HS-27A (cell line): Measurements from ENCODE around the gene ARHGAP24.
"Not testable (repeated sequence)": the region's sequence is repeated elsewhere in the genome, so short reads cannot be mapped to it uniquely, and the experiment has no call there.

ENCODE experiments used
- DNase-seq: peaks from one replicate; pipeline ENCODE4 v3.0.0-alpha.2; 2012; ENCODE audit warnings: low read depth, missing footprints

Gene ARHGAP24

DNA sequence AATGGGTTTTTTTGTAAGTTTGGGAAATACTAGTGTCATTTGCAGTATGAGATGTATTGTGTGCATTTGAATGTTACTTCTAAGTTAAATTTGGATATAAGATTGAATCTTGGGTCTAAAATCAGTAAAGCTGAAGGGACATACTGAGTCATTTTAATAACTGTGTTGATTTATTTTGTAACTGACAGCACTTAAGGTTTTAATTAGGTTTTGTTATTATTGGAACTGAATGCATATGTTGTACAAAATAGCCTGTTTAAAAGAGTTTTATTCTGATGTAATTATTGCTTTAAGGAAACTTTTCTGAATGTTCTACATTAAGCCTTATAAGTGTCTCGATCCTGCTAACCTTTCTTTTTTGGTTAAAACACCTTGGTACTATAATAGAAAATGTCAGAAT lies 488.3 kb downstream of the ARHGAP24 start:
- DNase-seq: no peak

DNA sequence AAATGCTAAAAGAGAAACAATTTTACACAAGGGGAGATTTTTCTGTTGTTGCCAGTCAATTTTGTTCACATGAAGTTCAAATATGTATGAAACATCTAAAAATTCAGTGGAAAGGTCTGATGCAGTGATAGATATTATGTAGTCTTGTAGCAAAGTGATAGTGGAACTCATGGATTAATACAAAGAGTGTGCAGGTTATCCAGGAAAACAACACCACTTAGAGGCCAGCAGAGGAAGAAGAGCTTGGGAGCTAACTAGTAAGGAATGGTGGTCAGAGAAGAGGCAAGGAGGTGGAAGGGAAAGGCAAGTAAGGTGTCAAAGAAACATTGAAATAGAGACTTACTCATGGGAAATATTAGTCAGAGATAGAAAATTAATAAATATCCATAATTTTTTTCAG lies 489.3 kb downstream of the ARHGAP24 start:
- DNase-seq: no peak

DNA sequence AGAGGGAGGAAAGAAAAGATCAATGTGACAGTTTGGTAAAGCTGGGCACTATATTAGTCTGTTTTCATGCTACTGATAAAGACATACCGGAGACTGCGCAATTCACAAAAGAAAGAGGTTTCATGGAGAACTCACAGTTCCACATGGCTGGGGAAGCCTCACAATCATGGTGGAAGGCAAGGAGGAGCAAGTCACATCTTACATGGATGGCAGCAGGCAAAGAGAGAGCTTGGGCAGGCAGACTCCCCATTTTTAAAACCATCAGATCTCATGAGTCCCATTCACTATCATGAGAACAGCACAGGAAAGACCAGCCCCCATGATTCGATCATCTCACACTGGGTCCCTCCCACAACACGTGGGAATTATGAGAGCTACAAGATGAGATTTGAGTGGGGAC lies 490.1 kb downstream of the ARHGAP24 start:
- DNase-seq: not testable (repeated sequence)

DNA sequence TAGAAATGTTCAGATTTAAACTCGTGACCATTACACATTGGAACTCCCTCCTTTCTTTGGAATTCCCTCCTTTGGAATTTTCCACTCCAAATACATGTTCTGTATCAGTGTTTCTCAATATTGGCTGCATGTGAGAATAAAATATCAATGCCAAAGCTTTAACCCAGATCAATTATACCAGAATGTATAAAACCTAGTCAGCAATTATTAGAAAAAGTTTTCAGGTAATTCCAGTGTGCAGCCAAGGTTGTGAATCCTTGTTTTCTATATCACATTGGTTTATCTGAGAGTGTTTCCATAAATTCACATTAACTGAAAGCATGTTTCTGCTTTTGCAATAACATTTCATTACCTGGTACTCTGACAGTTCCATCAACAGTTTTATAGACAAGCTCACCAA lies 490.6 kb downstream of the ARHGAP24 start:
- DNase-seq: no peak

DNA sequence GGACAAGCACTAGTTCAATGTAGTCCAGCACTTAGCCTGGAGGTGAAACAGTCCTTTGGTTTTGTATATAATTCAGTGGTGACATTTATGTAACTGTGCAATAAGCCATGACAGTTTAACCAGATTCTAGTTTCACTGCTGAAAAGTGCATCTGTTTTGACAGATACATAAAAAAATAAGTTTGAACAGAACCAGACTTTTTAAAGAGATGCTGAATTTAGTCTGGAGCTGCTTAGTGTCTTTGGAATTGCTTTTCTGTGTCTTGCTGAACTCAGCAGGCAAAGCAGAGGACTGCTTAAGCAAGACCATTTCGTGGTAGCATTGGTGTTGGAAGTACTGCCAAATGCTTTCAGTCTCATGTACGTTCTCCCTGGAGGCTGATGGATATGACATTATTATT lies 491.4 kb downstream of the ARHGAP24 start:
- no peak for DNase-seq

DNA sequence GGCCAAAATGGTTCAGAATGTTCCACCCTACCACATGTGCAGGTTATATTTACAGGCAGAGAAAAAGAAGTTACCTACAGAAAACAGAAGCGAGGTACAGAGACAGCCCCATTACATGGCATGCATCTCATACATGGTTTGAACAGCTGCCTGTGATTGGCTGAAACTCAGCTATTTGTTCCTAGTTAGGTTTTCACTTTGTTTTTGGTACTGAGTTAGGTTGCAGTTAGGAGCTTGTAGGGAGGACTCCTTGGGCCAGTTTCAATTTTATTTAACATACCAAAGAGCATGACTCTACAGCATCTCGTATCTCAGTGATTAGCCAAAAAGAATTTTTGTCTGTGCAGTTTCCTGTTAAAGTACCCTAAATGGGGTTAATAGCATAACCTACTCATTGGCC lies 492.9 kb downstream of the ARHGAP24 start:
- no peak for DNase-seq

DNA sequence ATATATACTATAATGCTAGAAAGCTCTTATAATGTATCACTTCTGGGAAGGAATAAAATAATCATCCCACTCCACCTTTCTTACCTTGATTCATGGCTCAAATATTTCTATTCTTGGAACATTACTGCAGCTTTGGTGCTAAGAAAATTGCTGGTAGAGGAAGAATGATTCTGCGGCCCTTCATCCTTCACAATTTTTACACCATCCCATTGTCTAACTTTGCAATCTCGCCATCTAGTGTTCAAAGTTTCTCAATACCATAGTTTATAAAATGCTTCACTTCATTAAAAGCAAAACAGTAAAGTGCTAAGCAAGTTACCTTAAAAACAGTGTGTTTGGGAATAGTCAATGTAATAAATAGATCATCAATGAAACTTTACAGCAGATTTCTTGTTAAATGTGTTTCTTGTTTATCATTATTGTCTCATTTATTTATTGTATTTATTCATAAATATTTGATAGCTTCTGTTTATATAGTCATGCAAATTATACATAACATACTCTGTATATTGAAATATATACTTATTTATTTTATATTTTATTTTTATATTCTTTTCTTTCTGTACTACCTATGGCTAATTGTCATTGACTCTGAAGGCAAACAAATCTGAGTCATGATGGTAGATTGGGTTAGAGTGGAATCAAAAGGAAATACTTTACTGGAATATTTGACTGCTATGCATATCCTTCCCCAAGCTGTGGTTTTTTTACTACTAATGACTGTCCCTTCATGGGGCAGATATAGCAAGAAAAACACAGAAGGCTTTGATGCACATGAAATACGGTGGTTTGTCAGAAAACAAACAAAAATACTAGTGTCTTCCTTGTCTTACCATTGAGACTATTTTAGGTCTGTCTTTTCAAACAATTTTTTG lies 494.2 kb downstream of the ARHGAP24 start:
- DNase-seq: no peak

DNA sequence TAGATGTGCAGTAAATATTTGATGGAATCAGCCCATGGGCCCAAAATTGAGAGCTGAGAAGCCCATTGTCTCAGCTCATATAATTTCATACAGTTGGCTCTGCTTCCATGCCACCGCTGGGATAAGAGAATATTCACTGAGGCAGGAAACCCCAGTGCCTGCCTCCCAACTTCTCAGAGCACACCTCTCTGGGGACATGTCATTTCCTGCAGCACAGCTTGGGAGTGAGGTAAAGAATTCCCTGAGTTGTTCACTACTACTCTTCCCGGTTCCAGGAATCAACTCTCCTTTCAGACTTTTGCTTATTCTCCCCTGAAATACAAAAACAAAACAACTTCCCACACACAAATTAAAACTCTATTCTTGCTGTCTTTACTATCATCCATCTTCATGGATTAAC lies 495.6 kb downstream of the ARHGAP24 start:
- DNase-seq: no peak

DNA sequence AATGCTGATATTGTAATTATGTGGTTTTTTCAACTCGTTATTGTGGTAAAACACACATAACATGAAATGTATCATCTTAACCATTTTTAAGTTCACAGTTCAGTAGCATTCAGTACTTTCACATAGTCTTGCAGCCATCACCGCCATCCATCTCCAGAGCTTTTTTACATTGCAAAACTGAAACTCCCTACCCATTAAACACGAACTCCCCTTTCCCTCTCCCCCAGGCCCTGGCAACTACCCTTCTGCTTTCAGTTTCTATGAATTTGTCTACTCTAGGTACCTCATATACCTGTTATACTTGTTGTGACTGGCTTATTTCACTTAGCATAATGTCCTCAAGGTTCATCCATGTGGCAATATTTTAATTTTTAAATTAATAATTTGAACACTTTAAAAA lies 504.3 kb downstream of the ARHGAP24 start:
- no peak for DNase-seq

DNA sequence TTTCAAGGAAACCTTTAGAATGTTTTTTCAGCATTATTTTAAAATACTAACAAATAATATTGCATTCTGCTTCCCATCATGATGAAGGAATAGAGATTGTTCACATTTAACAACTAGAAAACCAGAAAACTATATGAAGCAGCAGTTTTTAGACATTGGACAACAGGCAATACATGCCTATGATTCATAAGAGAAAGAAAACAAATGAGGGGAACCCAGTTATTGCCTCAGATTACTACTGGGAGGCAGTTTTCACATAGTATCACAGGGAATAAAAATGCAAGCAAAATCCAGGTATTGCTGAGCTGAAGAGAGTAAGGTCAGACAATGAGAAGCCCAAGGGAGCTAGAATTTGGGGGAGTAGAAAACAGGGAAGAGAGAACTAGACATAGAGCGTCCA lies 511.3 kb downstream of the ARHGAP24 start:
- no peak for DNase-seq

DNA sequence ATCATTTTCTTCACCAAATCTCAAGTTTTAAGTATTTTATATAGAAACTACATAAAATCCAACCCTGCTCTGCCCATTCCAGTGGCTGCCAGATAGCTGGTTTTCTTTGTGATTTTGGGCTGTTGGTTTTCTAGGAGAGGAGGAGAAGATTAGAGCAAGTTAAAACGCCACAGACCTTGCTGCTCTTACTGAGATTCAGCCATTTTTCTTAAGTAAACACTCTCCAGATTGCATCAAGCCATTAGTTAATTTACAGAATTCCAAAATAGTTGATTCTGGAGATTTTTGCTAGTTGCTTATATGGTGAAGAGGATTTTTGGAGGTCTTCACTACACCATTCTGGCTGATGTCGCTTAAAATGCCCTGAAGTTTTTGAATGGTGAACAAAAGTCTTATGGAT lies 518.7 kb downstream of the ARHGAP24 start:
- no peak for DNase-seq

DNA sequence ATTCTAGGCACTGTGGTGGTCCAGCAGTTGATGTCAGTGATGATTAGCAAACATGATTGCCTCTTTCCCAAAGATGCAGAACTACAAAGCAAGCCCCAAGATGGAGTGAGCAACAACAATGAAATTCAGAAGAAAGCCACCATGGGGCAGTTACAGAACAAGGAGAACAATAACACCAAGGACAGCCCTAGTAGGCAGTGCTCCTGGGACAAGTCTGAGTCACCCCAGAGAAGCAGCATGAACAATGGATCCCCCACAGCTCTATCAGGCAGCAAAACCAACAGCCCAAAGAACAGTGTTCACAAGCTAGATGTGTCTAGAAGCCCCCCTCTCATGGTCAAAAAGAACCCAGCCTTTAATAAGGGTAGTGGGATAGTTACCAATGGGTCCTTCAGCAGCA lies 519.6 kb downstream of the ARHGAP24 start:
- no peak for DNase-seq

DNA sequence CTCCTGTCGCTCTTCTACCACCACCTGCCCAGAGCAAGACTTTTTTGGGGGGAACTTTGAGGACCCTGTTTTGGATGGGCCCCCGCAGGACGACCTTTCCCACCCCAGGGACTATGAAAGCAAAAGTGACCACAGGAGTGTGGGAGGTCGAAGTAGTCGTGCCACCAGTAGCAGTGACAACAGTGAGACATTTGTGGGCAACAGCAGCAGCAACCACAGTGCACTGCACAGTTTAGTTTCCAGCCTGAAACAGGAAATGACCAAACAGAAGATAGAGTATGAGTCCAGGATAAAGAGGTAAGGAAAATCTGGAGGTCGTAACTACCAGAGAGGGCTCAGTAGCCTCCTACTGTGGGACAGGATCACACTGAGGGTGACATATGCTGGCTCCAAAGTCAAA lies 520.4 kb downstream of the ARHGAP24 start:
- DNase-seq: no peak

DNA sequence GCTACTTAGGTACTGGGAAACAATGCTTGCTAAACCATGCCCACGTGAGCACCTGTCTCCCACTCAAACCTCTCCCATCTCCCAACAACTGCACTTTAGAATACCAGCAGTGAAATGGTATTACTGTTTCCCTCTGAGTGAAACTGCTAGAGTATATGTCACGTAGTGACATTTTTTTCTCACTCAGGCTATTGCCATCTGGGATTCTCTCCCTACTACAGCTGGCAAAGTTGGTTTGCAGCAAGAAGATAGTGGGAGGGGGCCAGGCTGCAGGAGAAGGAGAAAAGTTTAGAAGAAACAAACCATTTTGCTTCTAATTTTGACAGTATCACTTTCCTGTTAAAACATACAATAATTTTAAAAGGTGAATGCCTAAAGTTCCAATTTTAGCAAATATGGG lies 526.6 kb downstream of the ARHGAP24 start:
- DNase-seq: no peak

DNA sequence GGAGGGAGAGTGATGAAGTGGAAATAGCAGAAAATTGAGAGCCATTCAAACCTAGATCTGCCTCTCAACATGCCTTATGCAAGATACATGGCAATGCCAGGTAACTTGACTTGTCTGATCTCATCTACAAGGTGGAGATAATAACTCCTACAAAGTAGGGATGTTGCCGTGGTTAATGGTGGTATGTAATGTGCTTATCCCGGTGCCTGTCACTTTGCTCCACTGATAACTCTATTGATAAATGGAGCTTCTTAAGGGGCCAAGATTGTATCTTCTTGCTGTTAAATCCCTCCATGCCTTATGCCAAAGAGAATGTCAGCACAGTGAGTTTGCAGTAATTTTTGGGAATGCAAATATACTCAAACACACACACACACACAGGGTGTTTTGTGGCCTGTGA lies 529.1 kb downstream of the ARHGAP24 start:
- DNase-seq: no peak

DNA sequence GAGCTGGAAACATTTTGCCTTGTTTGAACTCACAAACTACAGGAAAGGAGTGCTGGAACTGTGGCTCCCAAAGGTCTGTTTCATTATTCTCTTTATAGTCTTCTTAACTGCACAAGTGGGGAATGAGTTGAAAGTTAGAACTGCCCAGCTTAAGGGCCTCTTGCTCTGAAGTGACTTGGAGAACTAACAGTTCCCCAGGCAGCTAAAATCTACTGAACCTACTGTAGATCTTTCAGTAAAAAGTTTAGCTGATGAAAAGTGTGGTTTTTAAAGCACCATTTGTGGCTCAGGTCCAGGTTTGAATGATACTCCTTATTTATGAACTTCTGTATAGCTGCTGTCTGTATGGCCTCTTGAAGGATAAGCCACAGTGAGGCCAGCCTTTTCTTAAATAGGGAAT lies 531.1 kb downstream of the ARHGAP24 start:
- DNase-seq: no peak

DNA sequence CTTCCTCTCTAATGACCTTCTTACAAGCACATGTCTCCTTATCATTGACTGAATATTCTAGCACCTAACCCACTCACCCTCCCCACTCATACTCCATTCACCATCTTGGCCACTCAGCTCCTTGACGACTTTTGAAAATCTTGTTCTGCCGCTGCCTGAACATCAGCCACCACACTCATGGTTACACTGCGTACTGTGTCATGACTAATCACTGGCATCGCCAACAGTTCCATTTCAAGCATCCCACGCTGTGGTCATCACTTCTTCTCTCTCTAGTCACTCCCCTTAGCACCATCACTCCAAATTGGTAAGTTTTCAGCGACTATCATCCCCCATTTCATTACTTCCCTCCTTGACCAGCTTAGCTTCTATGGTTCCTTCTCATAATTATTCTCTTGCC lies 532.1 kb downstream of the ARHGAP24 start:
- DNase-seq: no peak

DNA sequence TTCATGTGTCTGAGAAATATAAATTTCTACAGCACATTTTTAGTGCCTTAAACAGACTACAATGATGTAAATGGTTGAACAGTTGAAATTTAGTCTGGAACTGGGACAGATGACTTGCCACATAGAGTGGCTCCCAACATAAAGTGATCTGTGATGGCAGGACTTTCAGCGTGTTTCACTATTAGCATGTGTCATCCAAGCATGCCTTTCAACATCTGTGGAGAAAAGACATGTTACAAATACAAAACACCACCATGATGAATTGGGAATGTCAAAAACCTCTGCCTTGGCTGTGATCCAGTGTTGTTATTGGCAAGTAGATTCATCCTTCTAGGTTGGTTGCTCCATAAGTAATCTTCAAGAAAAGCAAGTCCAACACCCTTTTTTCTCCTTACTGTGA lies 536.2 kb downstream of the ARHGAP24 start:
- peak; percentile 84 for DNase-seq

DNA sequence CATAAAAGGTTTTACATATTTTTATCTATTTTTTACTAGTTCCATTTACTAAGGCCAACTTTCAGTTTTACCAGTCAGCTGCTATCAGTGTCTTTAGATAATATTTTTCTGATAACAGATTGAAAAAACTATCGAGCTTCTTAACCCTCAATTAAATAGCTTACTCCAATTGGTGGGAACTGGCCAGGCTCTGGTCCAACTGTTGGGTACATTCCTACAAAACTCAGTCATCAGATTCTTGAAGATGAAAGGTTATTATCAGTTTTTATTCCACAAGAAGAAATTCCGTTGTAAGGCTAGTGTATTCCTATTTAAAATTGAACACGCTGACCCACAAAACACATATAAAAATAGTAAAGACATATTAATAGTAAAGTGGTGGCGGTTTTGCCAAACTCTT lies 538.7 kb downstream of the ARHGAP24 start:
- DNase-seq: no peak

DNA sequence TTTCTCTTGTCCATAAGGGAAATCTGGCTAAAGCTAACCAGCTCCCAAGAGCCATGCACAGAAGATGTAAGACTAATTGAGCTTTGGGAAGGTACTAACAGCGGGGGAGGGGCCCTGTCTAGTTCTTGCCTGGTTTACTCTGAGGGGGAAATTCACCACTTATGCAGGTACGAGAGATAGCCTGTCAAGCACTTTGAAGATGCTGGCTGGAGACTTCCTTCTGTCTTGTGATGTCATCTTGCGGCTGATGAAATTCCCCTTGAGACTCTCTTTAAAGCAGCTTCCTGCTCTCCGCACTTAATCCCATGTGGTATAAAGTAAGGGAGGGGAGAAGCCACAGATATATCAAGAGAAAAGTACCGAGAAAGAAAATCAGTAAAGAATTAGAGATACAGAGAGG lies 539.6 kb downstream of the ARHGAP24 start:
- no peak for DNase-seq

DNA sequence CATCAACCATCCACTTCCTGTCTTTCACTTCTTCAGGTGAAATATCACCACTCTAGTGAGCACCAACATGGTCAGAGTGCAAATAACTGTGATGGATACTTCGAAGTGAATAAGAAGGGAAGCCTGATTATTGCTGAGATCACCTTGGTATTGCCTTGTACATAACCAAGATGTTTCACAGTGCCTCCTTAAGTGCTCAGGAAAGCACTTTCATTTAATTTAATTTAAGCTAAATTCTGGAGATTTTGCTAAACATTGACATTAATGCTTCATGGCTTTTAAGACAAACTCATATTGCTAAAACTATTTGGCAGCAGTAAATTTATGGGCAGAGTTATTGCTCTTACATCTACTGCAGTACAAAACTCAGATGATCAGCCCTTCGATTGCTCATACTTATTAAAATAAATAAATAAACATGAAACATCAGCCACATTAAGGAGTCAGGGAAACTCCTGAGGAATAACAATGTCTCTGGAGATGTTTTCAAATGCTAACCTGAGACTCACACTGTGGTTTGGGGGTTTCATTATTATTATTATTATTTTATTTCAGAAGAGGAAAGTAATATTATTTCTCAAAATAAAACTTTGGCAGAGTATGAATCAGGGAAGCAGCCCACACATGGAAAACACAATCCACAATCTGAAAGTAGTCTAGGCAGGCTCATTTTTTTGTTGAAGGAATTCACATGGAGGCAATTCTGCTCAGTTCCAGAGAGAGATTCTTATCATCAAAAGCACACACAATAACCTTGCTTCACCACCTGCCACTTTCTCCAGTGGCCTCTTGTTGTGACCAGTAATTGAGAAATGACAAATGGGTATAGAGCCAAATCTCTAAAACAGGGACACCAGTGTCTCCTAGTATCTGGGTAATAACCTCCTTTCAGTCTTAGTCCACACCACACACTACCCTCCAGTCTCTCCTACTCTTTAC lies 540.7 kb downstream of the ARHGAP24 start:
- no peak for DNase-seq

DNA sequence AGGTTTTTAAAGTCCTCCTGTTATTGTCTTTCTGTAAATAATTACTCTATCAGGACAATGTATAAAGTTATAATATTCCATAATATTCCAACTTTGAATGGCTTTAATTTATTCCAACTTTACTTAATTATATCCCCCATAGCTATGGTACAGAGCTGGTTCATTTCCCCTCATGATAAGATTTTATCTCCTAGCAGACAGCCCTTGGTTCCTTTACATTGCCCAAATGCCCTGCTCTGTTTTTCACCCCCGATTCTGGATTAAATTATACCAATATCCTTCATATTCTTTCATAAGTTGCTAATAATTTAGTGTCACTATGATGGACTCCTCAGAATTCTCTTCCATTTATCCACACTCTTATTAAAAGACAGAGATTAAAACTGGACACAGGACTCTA lies 544.4 kb downstream of the ARHGAP24 start:
- no peak for DNase-seq

DNA sequence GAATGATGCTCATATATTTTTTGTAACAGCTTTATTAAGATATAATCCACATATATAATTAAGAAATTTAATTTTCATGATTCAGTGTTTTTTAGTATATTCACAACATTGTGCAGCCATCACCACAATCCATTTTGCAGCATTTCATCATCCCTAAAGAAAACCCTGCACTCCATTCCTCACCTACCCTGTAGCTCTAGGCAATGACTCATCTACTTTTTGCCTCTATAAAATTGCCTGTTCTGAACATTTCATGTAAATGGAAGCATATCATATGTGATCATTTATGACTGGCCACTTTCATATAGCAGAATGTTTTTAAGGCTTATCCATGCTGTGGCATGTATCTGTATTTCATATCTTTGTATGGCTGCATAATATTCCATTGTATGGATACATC lies 545.0 kb downstream of the ARHGAP24 start:
- DNase-seq: no peak
